GM12878 (cell line): Measurements from ENCODE around the gene HTRA3. TPM values are rescaled to one million over a fixed set of nuclear protein-coding genes. Genes with fewer than 3 reads are reported as not detected.

Experiments
- ATAC-seq: fragments of 200-7000 bp; cut with Tn5 transposase; 3 replicates; pipeline ENCODE4 v1.9.1; 2020; ENCODE audit warnings: mild to moderate bottlenecking, moderate library complexity
- BruUV-seq: library from RNA; stranded (reverse); fragments of 400-500 nt; replicated peaks from 2 replicates; lab custom pipeline; 2021; lab: Mats Ljungman, UMichigan
- CTCF ChIA-PET: fragments of 300-600 bp; sonication (Branson Sonifier 250); formaldehyde crosslinking; extraction: SDS; loops from one replicate; lab custom pipeline; 2021; ENCODE audit warnings: inconsistent platforms; lab: Yijun Ruan, JAX
- POLR2A ChIA-PET: fragments of 350-600 bp; formaldehyde crosslinking; extraction: SDS; loops from one replicate; lab custom pipeline; 2021; ENCODE audit warnings: inconsistent platforms; lab: Charles Lee
- RAD21 ChIA-PET: fragments of 300-600 bp; sonication (Branson Sonifier 250); formaldehyde crosslinking; loops from one replicate; lab custom pipeline; 2023; ENCODE audit warnings: antibody characterized with exemption; ENCODE audit not compliant: unreplicated experiment; lab: Charles Lee
- SMC1A ChIA-PET: fragments of 300-600 bp; sonication (Branson Sonifier 250); formaldehyde crosslinking; loops from one replicate; lab custom pipeline; 2023; ENCODE audit not compliant: unreplicated experiment, uncharacterized antibody; lab: Charles Lee
- DNase-seq: peaks from one replicate; pipeline ENCODE4 v3.0.0-alpha.2; 2011; ENCODE audit warnings: low read depth, low spot score
- FAIRE-seq: peaks from 3 replicates; lab custom pipeline; 2011; peaks lifted over from hg19 to GRCh38; lab: Jason Lieb, UNC
- H2AFZ ChIP-seq: 2 replicates; pipeline ENCODE4 v1.6.0; 2011; ENCODE audit warnings: low read depth, low read length, control low read depth; ENCODE audit not compliant: control insufficient read depth
- H3K27ac ChIP-seq: 2 replicates; pipeline ENCODE4 v1.5.1; 2011; ENCODE audit warnings: control low read depth; ENCODE audit not compliant: control insufficient read depth, insufficient read depth
- H3K27me3 ChIP-seq, 2 experiments: replicated peaks in 1 of 2; 2 replicates each; pipeline versions ENCODE4 v1.6.0 to v1.6.1; 2011; ENCODE audit warnings: low read length in 1 of 2; ENCODE audit not compliant: control insufficient read depth in 2 of 2, insufficient read depth in 2 of 2
- H3K36me3 ChIP-seq, 2 experiments: 2 replicates each; pipeline ENCODE4 v1.5.1; 2011; ENCODE audit warnings: low read length in 1 of 2; ENCODE audit not compliant: control insufficient read depth in 2 of 2, insufficient read depth in 2 of 2
- H3K4me1 ChIP-seq: 2 replicates; pipeline ENCODE4 v1.6.1; 2011; ENCODE audit warnings: mild to moderate bottlenecking, low read length, moderate library complexity, mixed read lengths; ENCODE audit not compliant: control insufficient read depth, insufficient read depth
- H3K4me2 ChIP-seq: 2 replicates; pipeline ENCODE4 v1.6.0; 2011; ENCODE audit warnings: control low read depth; ENCODE audit not compliant: control insufficient read depth, insufficient read depth
- H3K4me3 ChIP-seq: fragments of 200-600 bp; sonication (generic); 2 replicates; pipeline ENCODE4 v1.5.1; 2016
- H3K79me2 ChIP-seq: 2 replicates; pipeline ENCODE4 v1.6.0; 2011; ENCODE audit warnings: low read length; ENCODE audit not compliant: control insufficient read depth, insufficient read depth
- H3K9ac ChIP-seq: 2 replicates; pipeline ENCODE4 v1.8.0; 2011; ENCODE audit warnings: low read length, control low read depth, mixed read lengths; ENCODE audit not compliant: control insufficient read depth, insufficient read depth
- H3K9me3 ChIP-seq: replicated peaks from 3 replicates; pipeline ENCODE4 v1.5.1; 2011; ENCODE audit warnings: mild to moderate bottlenecking, low read length; ENCODE audit not compliant: control insufficient read depth, insufficient read depth
- H4K20me1 ChIP-seq: 2 replicates; pipeline ENCODE4 v1.6.0; 2011; ENCODE audit not compliant: control insufficient read depth, insufficient read depth
- DPF2 ChIP-seq: fragments of 450-650 bp; IDR thresholded peaks from 2 replicates; pipeline ENCODE4 v1.6.1; 2017; ENCODE audit warnings: mild to moderate bottlenecking
- FOXK2 ChIP-seq: fragments of 450-650 bp; IDR thresholded peaks from 2 replicates; pipeline ENCODE4 v1.6.1; 2017; ENCODE audit warnings: mild to moderate bottlenecking, moderate library complexity
- IKZF1 ChIP-seq: fragments of 450-650 bp; conservative IDR thresholded peaks from 2 replicates; pipeline ENCODE4 v1.6.1; 2017; ENCODE audit warnings: antibody characterized with exemption, mild to moderate bottlenecking
- IKZF2 ChIP-seq, 2 experiments: fragments of 450-650 bp; IDR thresholded peaks; 2 replicates each; pipeline ENCODE4 v1.6.1; 2017; ENCODE audit warnings: mild to moderate bottlenecking in 2 of 2, moderate library complexity in 2 of 2
- NR2C1 ChIP-seq: fragments of 450-650 bp; IDR thresholded peaks from 2 replicates; pipeline ENCODE4 v1.6.1; 2017; ENCODE audit warnings: antibody characterized with exemption, mild to moderate bottlenecking, moderate library complexity
- NR2F1 ChIP-seq: fragments of 450-650 bp; conservative IDR thresholded peaks from 2 replicates; pipeline ENCODE4 v1.6.1; 2017; ENCODE audit warnings: mild to moderate bottlenecking
- POLR2AphosphoS2 ChIP-seq: IDR thresholded peaks from 2 replicates; pipeline ENCODE4 v1.6.1; 2011; ENCODE audit warnings: low read depth, mild to moderate bottlenecking, low read length, improper control_type of control experiment, moderate library complexity
- WGBS: methylation state at CpG from one replicate; pipeline ENCODE4 v1.1.6; 2016; ENCODE audit warnings: low lambda C conversion rate; ENCODE audit not compliant: insufficient replicate concordance, insufficient coverage; ENCODE audit errors: missing lambda C conversion rate; 5-methylcytosine and 5-hydroxymethylcytosine counted together
- in situ Hi-C: fragments of 300-500 bp; cut with MboI; formaldehyde crosslinking; loops from 9 replicates; pipeline ENCODE4 v1.14.3; 2018; ENCODE audit warnings: mixed read lengths
- intact Hi-C: fragments of 100-400 bp; cut with micrococcal nuclease; formaldehyde crosslinking; loops from one replicate; pipeline ENCODE4 v1.14.2; 2022; ENCODE audit not compliant: unreplicated experiment
- polyA plus RNA-seq, 11 experiments: library from polyadenylated mRNA; depleted of rRNA in 4 of 11; unstranded in 6 of 11; stranded (reverse) in 5 of 11; fragments of >200 nt; fragmentation: Nextera tagmentation in 4 of 11; fragmentation: Illumina TruSeq in 1 of 11; extraction: Ambion mirVana in 4 of 11; extraction: Trizol in 1 of 11; gene quantifications; 1 replicate in 1 of 11; 2 replicates in 10 of 11; pipeline versions ENCODE4 v1.2.1 to v1.2.3, GENCODE V29; 2011 to 2016; ENCODE audit warnings: inconsistent platforms in 2 of 11, missing spikeins in 2 of 11, low read depth in 1 of 11
- total RNA-seq, 4 experiments: library from RNA; depleted of rRNA in 3 of 4; stranded (reverse); fragments of >200 nt in 3 of 4; fragmentation: Illumina TruSeq in 1 of 4; extraction: Trizol in 1 of 4; gene quantifications; 2 replicates each; pipeline versions ENCODE4 v1.2.1 to v1.2.3, GENCODE V29; 2013 to 2021
- TF ChIP-seq, protein P1 (sequence below), 3 experiments: IDR thresholded peaks in 2 of 3; conservative IDR thresholded peaks in 1 of 3; 2 replicates each; pipeline ENCODE4 v1.5.1; 2011; ENCODE audit warnings: low read depth in 3 of 3, low read length in 3 of 3, mild to moderate bottlenecking in 3 of 3, control low read depth in 2 of 3, moderate library complexity in 2 of 3, inconsistent platforms in 1 of 3, mixed read lengths in 1 of 3; ENCODE audit not compliant: control insufficient read depth in 2 of 3, insufficient read depth in 1 of 3; ENCODE audit errors: extremely low read depth in 1 of 3

The HTRA3 gene
- total and polyA plus RNA-seq, 10 of the 15 experiments (the other 5 are each of a cell fraction or from before 2014, with no cell fraction given): 0.04 to 1.2 (median 0.08) TPM; not detected in 7

DNA sequence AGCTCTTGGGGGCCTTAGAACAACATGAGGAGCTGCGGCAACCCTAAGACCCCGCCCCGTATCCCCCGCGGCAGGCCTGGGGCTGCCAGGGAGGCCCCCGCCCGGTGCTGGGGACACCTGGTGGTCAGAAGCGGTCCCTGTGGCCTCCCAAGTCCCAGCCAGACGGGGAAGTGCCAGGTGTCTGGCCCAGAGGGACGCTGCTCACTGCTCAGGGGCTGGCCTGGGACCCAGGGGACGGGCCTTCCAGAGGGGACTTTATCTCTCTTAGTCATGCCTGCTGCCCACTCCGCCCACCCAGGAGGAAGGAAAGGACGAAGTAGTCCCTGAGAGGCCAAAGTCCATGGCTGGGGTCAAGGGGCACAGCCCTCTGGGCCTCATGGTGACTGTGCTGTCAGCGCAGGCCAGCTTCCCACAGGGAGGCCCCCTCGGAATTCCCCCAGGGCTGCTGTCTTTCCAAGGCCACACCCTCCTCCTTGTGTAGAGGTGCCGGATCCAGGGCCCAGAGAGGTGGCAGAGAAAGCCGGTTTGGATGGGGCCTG is 31.0 kb upstream of the HTRA3 start:
- in situ Hi-C loops (no loop called here), intact Hi-C loops (loop anchor here (2.0 kb wide), 1 partner anchor 62 kb away; no protein-coding TSS in a partner anchor)

More for the DNA sequence above, 31.0 kb upstream of the HTRA3 start:
- DNase-seq: no peak
- WGBS: 42% methylated on average over 17 of the region's 17 CpGs
- no TSS peak for BruUV-seq
- H2AFZ ChIP-seq: no peak overlapping the region
- ChIA-PET POLR2A (no interaction called here), SMC1A (interaction anchor here (1.6 kb wide), 1 partner anchor 37 kb away, joined by 4 read pairs; no protein-coding TSS in a partner anchor), CTCF (interaction anchor here (0.8 to 2.9 kb wide), 3 partner anchors 10 to 62 kb away, joined by 3 to 16 read pairs (median 7); no protein-coding TSS in a partner anchor)
- no peaks in the 10 kb centered on the region for H3K9me3 ChIP-seq
- FAIRE-seq: no peak
- no peaks in the 10 kb centered on the region for H3K79me2 ChIP-seq
- H3K9ac ChIP-seq: no peak overlapping the region
- no peak for TF ChIP-seq IKZF2 (IDR thresholded peaks at IDR 0.05)
- no peak for TF ChIP-seq FOXK2
- peak; percentile 95 for TF ChIP-seq NR2F1
- TF ChIP-seq, protein P1, sequence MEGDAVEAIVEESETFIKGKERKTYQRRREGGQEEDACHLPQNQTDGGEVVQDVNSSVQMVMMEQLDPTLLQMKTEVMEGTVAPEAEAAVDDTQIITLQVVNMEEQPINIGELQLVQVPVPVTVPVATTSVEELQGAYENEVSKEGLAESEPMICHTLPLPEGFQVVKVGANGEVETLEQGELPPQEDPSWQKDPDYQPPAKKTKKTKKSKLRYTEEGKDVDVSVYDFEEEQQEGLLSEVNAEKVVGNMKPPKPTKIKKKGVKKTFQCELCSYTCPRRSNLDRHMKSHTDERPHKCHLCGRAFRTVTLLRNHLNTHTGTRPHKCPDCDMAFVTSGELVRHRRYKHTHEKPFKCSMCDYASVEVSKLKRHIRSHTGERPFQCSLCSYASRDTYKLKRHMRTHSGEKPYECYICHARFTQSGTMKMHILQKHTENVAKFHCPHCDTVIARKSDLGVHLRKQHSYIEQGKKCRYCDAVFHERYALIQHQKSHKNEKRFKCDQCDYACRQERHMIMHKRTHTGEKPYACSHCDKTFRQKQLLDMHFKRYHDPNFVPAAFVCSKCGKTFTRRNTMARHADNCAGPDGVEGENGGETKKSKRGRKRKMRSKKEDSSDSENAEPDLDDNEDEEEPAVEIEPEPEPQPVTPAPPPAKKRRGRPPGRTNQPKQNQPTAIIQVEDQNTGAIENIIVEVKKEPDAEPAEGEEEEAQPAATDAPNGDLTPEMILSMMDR (IDR thresholded peaks at IDR 0.05 in 2 of 3, conservative IDR thresholded peaks at IDR 0.05 in 1 of 3; ENCODE audit: control insufficient read depth in 2 of 3, extremely low read depth in 1 of 3, insufficient read depth in 1 of 3, low read depth in 3 of 3, low read length in 3 of 3): peak; percentile 5 to 41 (median 31); a peak in 3 of 6 replicates
- TF ChIP-seq DPF2: 0 out of 2 replicates have a peak, but pooled peaks have one; percentile 32
- peak; percentile 75 for TF ChIP-seq IKZF1
- TF ChIP-seq POLR2AphosphoS2: no peak
- peak; percentile 73 for TF ChIP-seq NR2C1
- TF ChIP-seq, all 136 proteins: peak for 5
- Histone ChIP-seq H3K4me3 (no peak overlapping the region), H3K36me3 (peaks cover 9 to 16% of the 10 kb centered on the region in 2 experiments), H3K27ac (no peak overlapping the region; the same call in 1 of the 2 replicates), H3K4me1 (peaks cover 3% of the 10 kb centered on the region), H3K27me3 (no peaks in the 10 kb centered on the region), H3K4me2 (no peak overlapping the region), H4K20me1 (no peaks in the 10 kb centered on the region)
- RAD21 ChIA-PET: interaction anchor here (0.8 to 1.1 kb wide), 3 partner anchors 10 to 61 kb away, joined by 3 to 8 read pairs (median 4); no protein-coding TSS in a partner anchor
- peak; percentile 59 for ATAC-seq
